Cardiac muscle cell (in vitro differentiated cells and primary cell): Measurements from ENCODE around the gene SYNJ2. TPM values are rescaled to one million over a fixed set of nuclear protein-coding genes. Genes with fewer than 3 reads are reported as not detected.
A peak's percentile ranks its signal among the peaks of the same experiment; 100 is the strongest.

Experiments used
- DNase-seq, 2 donors: peaks; one replicate each; pipeline versions ENCODE4 v3.0.0 to v3.0.0-alpha.2; 2010 to 2017; ENCODE audit warnings: low read depth in 1 of 2, low spot score in 1 of 2
- H3K27ac ChIP-seq: fragments of 200-600 bp; sonication (generic); 2 replicates; pipeline ENCODE4 v1.5.1; 2016
- H3K27me3 ChIP-seq: fragments of 200-600 bp; sonication (generic); 2 replicates; pipeline ENCODE4 v1.6.0; 2016; ENCODE audit warnings: control low read depth
- H3K36me3 ChIP-seq: fragments of 200-600 bp; sonication (generic); 2 replicates; pipeline ENCODE4 v1.5.1; 2016; ENCODE audit warnings: control low read depth
- H3K4me1 ChIP-seq: fragments of 200-600 bp; sonication (generic); 2 replicates; pipeline ENCODE4 v1.8.1; 2017; ENCODE audit warnings: low read depth, mild to moderate bottlenecking, mixed run types
- H3K4me3 ChIP-seq: fragments of 200-600 bp; sonication (generic); 2 replicates; pipeline ENCODE4 v1.5.1; 2016; ENCODE audit warnings: mild to moderate bottlenecking
- H3K9me3 ChIP-seq: fragments of 200-600 bp; sonication (generic); 2 replicates; pipeline ENCODE4 v1.5.1; 2017; ENCODE audit warnings: low read depth, mild to moderate bottlenecking, control low read depth
- polyA plus RNA-seq: library from polyadenylated mRNA; unstranded; fragments of >200 nt; fragmentation: Nextera tagmentation; extraction: Ambion mirVana; gene quantifications from 2 replicates; pipeline ENCODE4 v1.2.1, GENCODE V29; 2016
- total RNA-seq: library from RNA; depleted of rRNA; stranded (reverse); fragments of >200 nt; gene quantifications from 2 replicates; pipeline ENCODE4 v1.2.3, GENCODE V29; 2016
- TF ChIP-seq, protein P1 (sequence below): IDR thresholded peaks from 2 replicates; pipeline ENCODE4 v1.5.1; 2012; ENCODE audit warnings: low read depth, mild to moderate bottlenecking, low read length

The SYNJ2 gene
- total and polyA plus RNA-seq, 2 experiments from 2014 or later: 2.1 to 2.9 TPM

DNA sequence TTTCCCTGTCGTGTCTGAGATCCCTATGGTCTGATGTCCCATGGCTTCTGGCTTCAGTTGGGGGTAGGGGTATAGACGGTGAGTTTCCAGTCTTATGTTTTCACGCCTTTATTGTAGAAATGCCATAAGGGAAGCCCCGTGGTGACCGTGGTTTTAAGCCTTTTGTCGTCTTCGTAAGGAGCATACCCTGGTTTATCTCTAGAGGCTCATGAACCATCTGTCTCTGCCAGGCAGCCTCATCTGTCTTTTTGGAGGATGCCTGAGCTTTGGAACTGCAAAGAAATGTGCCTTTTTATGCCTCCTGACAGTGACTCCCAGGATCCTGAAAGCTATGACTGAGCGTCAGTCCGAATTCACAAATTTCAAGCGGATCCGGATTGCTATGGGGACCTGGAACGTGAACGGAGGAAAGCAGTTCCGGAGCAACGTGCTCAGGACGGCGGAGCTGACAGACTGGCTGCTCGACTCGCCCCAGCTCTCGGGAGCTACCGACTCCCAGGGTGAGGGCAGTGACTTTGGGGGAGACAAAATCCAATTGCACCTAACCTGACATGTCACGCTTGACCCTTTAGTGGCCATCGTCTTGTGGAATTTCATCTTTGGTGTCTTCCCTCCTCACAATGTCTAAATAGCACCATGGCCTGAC, 84.6 kb downstream of the SYNJ2 start:
- DNase-seq: no peak
- no peak overlapping the region for H3K27ac ChIP-seq
- TF ChIP-seq, protein P1, sequence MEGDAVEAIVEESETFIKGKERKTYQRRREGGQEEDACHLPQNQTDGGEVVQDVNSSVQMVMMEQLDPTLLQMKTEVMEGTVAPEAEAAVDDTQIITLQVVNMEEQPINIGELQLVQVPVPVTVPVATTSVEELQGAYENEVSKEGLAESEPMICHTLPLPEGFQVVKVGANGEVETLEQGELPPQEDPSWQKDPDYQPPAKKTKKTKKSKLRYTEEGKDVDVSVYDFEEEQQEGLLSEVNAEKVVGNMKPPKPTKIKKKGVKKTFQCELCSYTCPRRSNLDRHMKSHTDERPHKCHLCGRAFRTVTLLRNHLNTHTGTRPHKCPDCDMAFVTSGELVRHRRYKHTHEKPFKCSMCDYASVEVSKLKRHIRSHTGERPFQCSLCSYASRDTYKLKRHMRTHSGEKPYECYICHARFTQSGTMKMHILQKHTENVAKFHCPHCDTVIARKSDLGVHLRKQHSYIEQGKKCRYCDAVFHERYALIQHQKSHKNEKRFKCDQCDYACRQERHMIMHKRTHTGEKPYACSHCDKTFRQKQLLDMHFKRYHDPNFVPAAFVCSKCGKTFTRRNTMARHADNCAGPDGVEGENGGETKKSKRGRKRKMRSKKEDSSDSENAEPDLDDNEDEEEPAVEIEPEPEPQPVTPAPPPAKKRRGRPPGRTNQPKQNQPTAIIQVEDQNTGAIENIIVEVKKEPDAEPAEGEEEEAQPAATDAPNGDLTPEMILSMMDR: no peak
- H3K4me3 ChIP-seq: no peak overlapping the region
- H3K36me3 ChIP-seq: no peaks in the 10 kb centered on the region
- no peaks in the 10 kb centered on the region for H3K4me1 ChIP-seq
- H3K9me3 ChIP-seq: no peaks in the 10 kb centered on the region
- no peaks in the 10 kb centered on the region for H3K27me3 ChIP-seq

GRCh38 chr6:158067436-158068015, 85.9 kb downstream of the SYNJ2 start:
- no peaks in the 10 kb centered on the region for H3K36me3 ChIP-seq
- TF ChIP-seq, protein P1: no peak
- no peak for DNase-seq

GRCh38 chr6:158068156-158068892, 86.7 kb downstream of the SYNJ2 start:
- DNase-seq: no peak
- Histone ChIP-seq H3K4me1 (no peaks in the 10 kb centered on the region), H3K9me3 (no peaks in the 10 kb centered on the region), H3K36me3 (no peaks in the 10 kb centered on the region), H3K27ac (no peak overlapping the region), H3K27me3 (no peaks in the 10 kb centered on the region), H3K4me3 (no peak overlapping the region)
- TF ChIP-seq, protein P1: no peak

More at GRCh38 chr6:158067436-158068015, 85.9 kb downstream of the SYNJ2 start:
- Histone ChIP-seq H3K4me1 (no peaks in the 10 kb centered on the region), H3K9me3 (no peaks in the 10 kb centered on the region), H3K4me3 (no peak overlapping the region), H3K27me3 (no peaks in the 10 kb centered on the region), H3K27ac (no peak overlapping the region)

- H3K4me3 ChIP-seq: no peak overlapping the region
- peak in 1 of 2 donors; percentile 46 for DNase-seq
- TF ChIP-seq, protein P1: no peak
- no peak overlapping the region for H3K27ac ChIP-seq
- H3K27me3 ChIP-seq: no peaks in the 10 kb centered on the region
- H3K36me3 ChIP-seq: no peaks in the 10 kb centered on the region
- H3K9me3 ChIP-seq: no peaks in the 10 kb centered on the region
- no peaks in the 10 kb centered on the region for H3K4me1 ChIP-seq
These were observed 87.5 kb downstream of the SYNJ2 start for GRCh38 chr6:158068893-158069799.

DNA sequence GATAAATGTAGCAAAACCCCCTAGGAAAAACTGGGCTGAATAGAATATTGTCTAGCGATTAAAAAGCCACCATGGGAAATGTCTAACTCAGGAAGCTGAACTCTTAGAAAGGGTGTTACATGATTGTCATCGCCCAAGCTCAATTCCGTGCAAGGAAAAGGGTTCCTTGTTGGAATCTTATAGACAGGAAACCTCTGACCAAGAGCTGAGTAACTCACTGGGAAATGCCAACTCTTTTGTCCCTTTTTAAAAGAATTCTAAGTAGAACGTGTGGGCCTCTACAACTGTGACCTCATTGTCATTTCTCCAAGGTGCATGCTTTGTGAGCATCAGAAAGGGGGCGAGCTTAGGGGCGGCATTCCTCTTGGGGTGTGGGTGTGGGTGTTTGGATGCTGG, 88.1 kb downstream of the SYNJ2 start:
- Histone ChIP-seq H3K27me3 (no peaks in the 10 kb centered on the region), H3K9me3 (no peaks in the 10 kb centered on the region), H3K4me3 (no peak overlapping the region), H3K27ac (no peak overlapping the region), H3K4me1 (no peaks in the 10 kb centered on the region), H3K36me3 (no peaks in the 10 kb centered on the region)
- TF ChIP-seq, protein P1: no peak
- peak in 1 of 2 donors; percentile 53 for DNase-seq
